ENCODE measurements around the gene BCHE. TPM values are rescaled to one million over a fixed set of nuclear protein-coding genes. Genes with fewer than 3 reads are reported as not detected.

Gene BCHE
- polyA plus RNA-seq, 3 donors from 2014 or later = not detected

DNA sequence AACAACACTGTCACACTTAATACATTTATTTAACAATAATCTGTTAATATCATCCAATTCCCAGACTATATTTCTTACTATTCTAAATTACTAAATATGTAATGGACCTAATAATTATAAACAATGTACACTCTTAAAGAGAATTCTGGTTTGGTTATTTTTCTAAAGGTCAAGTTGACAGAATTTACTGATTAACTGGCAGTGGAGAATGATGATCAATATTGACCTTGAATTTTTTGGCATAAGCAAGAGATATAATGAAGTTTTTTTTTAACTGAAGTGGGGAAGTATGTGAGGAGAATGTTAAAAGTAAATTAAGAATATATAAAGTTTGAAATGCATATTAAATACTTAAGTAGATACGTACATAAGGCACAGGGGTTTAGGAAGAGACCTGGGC lies 33.8 kb downstream of the BCHE start:
- Mint-ChIP-seq H3K4me3 (no peak overlapping the region), H3K36me3 (no peaks in the 10 kb centered on the region), H3K27ac (no peak overlapping the region), H3K27me3 (ENCODE audit: low read depth in 3 of 3) (no peaks in the 10 kb centered on the region), H3K4me1 (no peaks in the 10 kb centered on the region), H3K9me3 (peaks cover 0 to 16% (median 7%) of the 10 kb centered on the region in 6 donors)
- DNase-seq = no peak

GRCh38 chr3:165800970-165801369 lies 36.3 kb downstream of the BCHE start:
- no peak for DNase-seq
- Mint-ChIP-seq H3K36me3 (no peaks in the 10 kb centered on the region), H3K27ac (no peak overlapping the region), H3K4me1 (no peaks in the 10 kb centered on the region), H3K27me3 (ENCODE audit: low read depth in 3 of 3) (no peaks in the 10 kb centered on the region), H3K9me3 (peaks cover 1 to 24% (median 11%) of the 10 kb centered on the region in 6 donors), H3K4me3 (no peak overlapping the region)

GRCh38 chr3:165799026-165799425 lies 38.2 kb downstream of the BCHE start:
- no peaks in the 10 kb centered on the region for H3K27me3 Mint-ChIP-seq (ENCODE audit: low read depth in 3 of 3)
- H3K9me3 Mint-ChIP-seq = peaks cover 1 to 38% (median 15%) of the 10 kb centered on the region in 6 donors
- no peak overlapping the region for H3K4me3 Mint-ChIP-seq
- H3K36me3 Mint-ChIP-seq = no peaks in the 10 kb centered on the region
- H3K27ac Mint-ChIP-seq = no peak overlapping the region
- no peaks in the 10 kb centered on the region for H3K4me1 Mint-ChIP-seq
- no peak for DNase-seq

DNA sequence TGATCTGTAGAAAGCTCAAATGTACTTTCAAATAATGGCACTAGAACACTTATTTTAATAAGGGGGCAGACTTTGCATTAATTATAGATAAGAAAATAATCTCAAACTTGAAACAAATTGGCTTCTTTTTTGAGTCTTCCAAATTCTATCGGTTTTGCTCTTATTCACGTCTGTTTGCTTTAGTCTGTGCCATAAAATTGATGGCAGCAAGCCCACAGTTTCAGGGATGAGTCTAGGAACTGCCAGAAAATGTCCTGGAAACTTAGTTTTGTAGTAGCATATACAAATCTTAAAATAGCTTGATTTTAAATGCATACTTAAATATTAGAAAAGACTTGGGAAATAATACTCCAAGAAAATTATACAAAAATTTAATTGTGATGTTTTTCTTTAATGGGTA lies 39.7 kb downstream of the BCHE start:
- no peaks in the 10 kb centered on the region for H3K27me3 Mint-ChIP-seq (ENCODE audit: low read depth in 3 of 3)
- peaks cover 1 to 44% (median 17%) of the 10 kb centered on the region in 6 donors for H3K9me3 Mint-ChIP-seq
- H3K4me1 Mint-ChIP-seq = no peaks in the 10 kb centered on the region
- no peak for DNase-seq
- H3K4me3 Mint-ChIP-seq = no peak overlapping the region
- no peaks in the 10 kb centered on the region for H3K36me3 Mint-ChIP-seq
- H3K27ac Mint-ChIP-seq = no peak overlapping the region

DNA sequence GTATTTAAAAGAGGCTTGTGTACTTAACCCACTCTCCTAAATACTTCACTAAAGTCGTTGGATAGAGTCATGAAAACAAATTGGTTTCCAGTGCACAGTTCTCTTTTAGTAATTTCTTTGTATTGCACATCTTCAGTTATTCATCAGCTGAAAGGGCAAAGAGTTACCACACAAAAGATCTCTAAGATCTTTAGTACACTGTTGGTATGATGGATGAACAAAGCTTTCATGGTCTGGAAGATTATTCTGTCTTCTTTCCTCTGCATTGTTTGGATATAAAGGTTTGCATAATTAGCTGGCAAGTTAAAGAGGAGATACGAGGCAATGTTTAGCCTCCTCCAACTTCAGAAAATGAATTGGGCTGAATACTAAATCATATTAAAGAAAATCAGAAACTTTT lies 40.5 kb downstream of the BCHE start:
- DNase-seq = no peak
- H3K36me3 Mint-ChIP-seq = no peaks in the 10 kb centered on the region
- peaks cover 1 to 35% (median 16%) of the 10 kb centered on the region in 6 donors for H3K9me3 Mint-ChIP-seq
- no peak overlapping the region for H3K4me3 Mint-ChIP-seq
- no peaks in the 10 kb centered on the region for H3K4me1 Mint-ChIP-seq
- H3K27ac Mint-ChIP-seq = no peak overlapping the region
- no peaks in the 10 kb centered on the region for H3K27me3 Mint-ChIP-seq (ENCODE audit: low read depth in 3 of 3)

- no peaks in the 10 kb centered on the region for H3K27me3 Mint-ChIP-seq (ENCODE audit: low read depth in 3 of 3)
- H3K36me3 Mint-ChIP-seq = peaks cover 0 to 3% (median 0%) of the 10 kb centered on the region in 3 donors
- DNase-seq = no peak
- no peak overlapping the region for H3K27ac Mint-ChIP-seq
- H3K4me3 Mint-ChIP-seq = no peak overlapping the region
- H3K9me3 Mint-ChIP-seq = peaks cover 15 to 40% (median 28%) of the 10 kb centered on the region in 6 donors
- no peaks in the 10 kb centered on the region for H3K4me1 Mint-ChIP-seq
Observed at GRCh38 chr3:165788531-165788930, 48.7 kb downstream of the BCHE start.

GRCh38 chr3:165786013-165786412 lies 51.2 kb downstream of the BCHE start:
- no peak overlapping the region for H3K4me3 Mint-ChIP-seq
- peaks cover 0 to 2% (median 0%) of the 10 kb centered on the region in 3 donors for H3K27me3 Mint-ChIP-seq (ENCODE audit: low read depth in 3 of 3)
- DNase-seq = no peak
- no peak overlapping the region for H3K27ac Mint-ChIP-seq
- no peaks in the 10 kb centered on the region for H3K4me1 Mint-ChIP-seq
- peaks cover 16 to 39% (median 23%) of the 10 kb centered on the region in 6 donors for H3K9me3 Mint-ChIP-seq
- no peaks in the 10 kb centered on the region for H3K36me3 Mint-ChIP-seq

- peaks cover 10 to 36% (median 14%) of the 10 kb centered on the region in 6 donors for H3K9me3 Mint-ChIP-seq
- no peaks in the 10 kb centered on the region for H3K36me3 Mint-ChIP-seq
Observed at GRCh38 chr3:165784337-165784736, 52.9 kb downstream of the BCHE start.

DNA sequence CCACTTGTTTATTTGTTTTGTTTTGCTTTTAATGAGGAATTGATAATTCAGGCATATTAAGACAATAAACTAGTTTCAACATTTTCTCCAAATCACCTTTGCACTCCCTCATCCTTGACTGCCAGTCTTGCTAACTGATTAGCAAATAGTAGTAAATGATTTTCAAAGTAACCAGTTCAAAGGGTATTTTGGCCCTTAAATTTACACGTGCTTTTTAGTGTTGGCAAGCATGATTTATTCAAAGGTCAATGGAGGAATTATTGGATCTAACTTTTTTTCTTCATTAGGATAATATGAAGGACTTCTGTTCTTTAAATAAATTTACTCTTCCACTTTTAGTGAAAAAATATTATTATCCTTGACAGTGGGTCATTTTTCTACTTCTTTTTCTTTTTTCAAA lies 53.8 kb downstream of the BCHE start:
- H3K27ac Mint-ChIP-seq = no peak overlapping the region
- DNase-seq = no peak
- H3K4me1 Mint-ChIP-seq = no peaks in the 10 kb centered on the region
- peaks cover 6 to 37% (median 15%) of the 10 kb centered on the region in 6 donors for H3K9me3 Mint-ChIP-seq
- no peaks in the 10 kb centered on the region for H3K36me3 Mint-ChIP-seq
- H3K4me3 Mint-ChIP-seq = no peak overlapping the region
- H3K27me3 Mint-ChIP-seq (ENCODE audit: low read depth in 3 of 3) = peaks cover 0 to 2% (median 0%) of the 10 kb centered on the region in 3 donors

More at GRCh38 chr3:165784337-165784736, 52.9 kb downstream of the BCHE start:
- H3K4me3 Mint-ChIP-seq = no peak overlapping the region
- H3K27me3 Mint-ChIP-seq (ENCODE audit: low read depth in 3 of 3) = peaks cover 0 to 2% (median 0%) of the 10 kb centered on the region in 3 donors
- DNase-seq = no peak
- no peaks in the 10 kb centered on the region for H3K4me1 Mint-ChIP-seq
- H3K27ac Mint-ChIP-seq = no peak overlapping the region

DNA sequence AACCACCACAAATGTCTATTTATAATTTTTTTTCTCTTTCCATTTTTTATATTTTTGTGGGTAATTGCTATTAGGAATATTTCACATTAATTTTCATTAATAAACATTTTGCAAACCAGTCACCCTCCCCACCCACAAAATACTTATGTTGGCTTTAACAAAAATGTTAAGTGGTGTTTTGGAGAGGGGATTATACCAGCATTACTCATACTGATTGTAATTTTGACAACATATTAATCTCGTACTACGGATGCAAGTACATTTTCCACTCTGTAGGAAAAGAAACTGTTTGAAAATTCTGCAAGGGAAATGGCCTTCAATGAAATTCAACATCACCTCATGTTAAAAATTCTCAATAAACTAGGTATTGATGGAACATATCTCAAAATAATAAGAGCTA lies 58.3 kb downstream of the BCHE start:
- peaks cover 5 to 29% (median 11%) of the 10 kb centered on the region in 6 donors for H3K9me3 Mint-ChIP-seq
- peaks cover 0 to 3% (median 0%) of the 10 kb centered on the region in 3 donors for H3K27me3 Mint-ChIP-seq (ENCODE audit: low read depth in 3 of 3)
- no peak overlapping the region for H3K27ac Mint-ChIP-seq
- no peaks in the 10 kb centered on the region for H3K4me1 Mint-ChIP-seq
- no peak for DNase-seq
- H3K4me3 Mint-ChIP-seq = no peak overlapping the region
- no peaks in the 10 kb centered on the region for H3K36me3 Mint-ChIP-seq

GRCh38 chr3:165778456-165778855 lies 58.8 kb downstream of the BCHE start:
- no peaks in the 10 kb centered on the region for H3K4me1 Mint-ChIP-seq
- peaks cover 5 to 29% (median 11%) of the 10 kb centered on the region in 6 donors for H3K9me3 Mint-ChIP-seq
- H3K36me3 Mint-ChIP-seq = no peaks in the 10 kb centered on the region
- H3K4me3 Mint-ChIP-seq = no peak overlapping the region
- no peak overlapping the region for H3K27ac Mint-ChIP-seq
- peaks cover 0 to 3% (median 0%) of the 10 kb centered on the region in 3 donors for H3K27me3 Mint-ChIP-seq (ENCODE audit: low read depth in 3 of 3)
- DNase-seq = no peak

DNA sequence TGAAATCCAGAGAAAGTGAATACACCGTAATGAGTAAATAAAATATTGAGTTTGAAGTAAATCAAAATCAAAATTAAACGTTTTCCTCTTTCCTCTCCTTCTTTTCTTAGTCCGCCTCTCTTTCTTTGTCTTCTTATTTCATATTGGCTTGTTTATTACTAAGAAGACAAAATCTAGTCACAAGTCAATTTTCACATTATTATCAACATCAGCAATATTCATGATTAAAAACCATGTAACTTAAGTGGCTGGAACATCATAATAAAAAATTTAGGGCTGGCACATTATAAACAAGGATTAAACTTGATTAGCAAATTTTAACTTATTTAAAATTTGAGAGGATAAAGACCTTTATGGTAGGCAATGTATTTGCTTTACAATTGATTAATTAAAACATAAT lies 61.4 kb downstream of the BCHE start:
- Mint-ChIP-seq H3K27me3 (ENCODE audit: low read depth in 3 of 3) (peaks cover 0 to 2% (median 0%) of the 10 kb centered on the region in 3 donors), H3K36me3 (no peaks in the 10 kb centered on the region), H3K27ac (no peak overlapping the region), H3K9me3 (peaks cover 3 to 20% (median 6%) of the 10 kb centered on the region in 6 donors), H3K4me1 (no peaks in the 10 kb centered on the region), H3K4me3 (no peak overlapping the region)
- DNase-seq = no peak

DNA sequence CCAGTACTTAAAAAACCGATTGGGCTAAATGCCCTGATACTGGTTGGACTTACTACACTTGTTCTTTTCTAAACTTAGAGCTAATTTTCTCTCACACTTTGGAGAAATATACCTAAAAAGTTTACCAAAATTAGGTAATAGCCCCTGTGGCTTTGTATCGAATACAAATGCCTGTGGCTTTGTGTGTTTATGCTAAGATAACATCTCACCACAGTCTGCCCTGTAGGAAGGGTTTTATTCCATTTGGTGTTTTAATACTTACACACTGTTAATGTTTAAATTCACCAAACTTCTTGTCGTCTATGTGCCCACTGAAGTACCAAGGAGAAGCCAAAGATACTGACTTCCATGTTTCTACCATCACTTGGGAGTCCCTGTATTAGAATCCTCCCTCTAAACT lies 66.4 kb downstream of the BCHE start:
- Mint-ChIP-seq H3K36me3 (peaks cover 0 to 3% (median 0%) of the 10 kb centered on the region in 3 donors), H3K9me3 (peaks cover 6 to 29% (median 20%) of the 10 kb centered on the region in 6 donors), H3K27me3 (ENCODE audit: low read depth in 3 of 3) (peaks cover 0 to 1% (median 0%) of the 10 kb centered on the region in 3 donors), H3K4me3 (no peak overlapping the region), H3K27ac (no peak overlapping the region), H3K4me1 (no peaks in the 10 kb centered on the region)
- no peak for DNase-seq

DNA sequence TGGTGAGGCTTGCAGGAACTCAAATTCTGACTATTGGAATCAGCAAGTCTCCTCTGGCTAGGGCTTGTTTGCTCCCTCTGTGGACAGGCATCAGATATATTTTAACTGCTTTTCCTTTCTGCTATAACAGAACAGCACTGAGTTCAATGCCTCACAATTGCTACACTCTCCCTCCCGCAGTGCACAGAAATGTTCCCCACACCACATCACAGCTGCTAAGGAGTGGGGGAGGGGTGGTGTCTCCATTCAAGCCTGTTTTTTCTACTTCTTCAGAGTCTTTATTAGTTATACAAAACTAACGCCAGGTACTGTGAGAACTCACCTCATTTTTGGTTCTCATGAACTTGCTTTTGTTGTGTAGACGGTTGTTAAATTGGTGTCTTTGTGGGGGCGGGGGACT lies 68.5 kb downstream of the BCHE start:
- DNase-seq = no peak
- peaks cover 0 to 3% (median 0%) of the 10 kb centered on the region in 3 donors for H3K36me3 Mint-ChIP-seq
- H3K4me3 Mint-ChIP-seq = no peak overlapping the region
- peaks cover 6 to 45% (median 30%) of the 10 kb centered on the region in 6 donors for H3K9me3 Mint-ChIP-seq
- no peaks in the 10 kb centered on the region for H3K4me1 Mint-ChIP-seq
- no peak overlapping the region for H3K27ac Mint-ChIP-seq
- peaks cover 0 to 1% (median 0%) of the 10 kb centered on the region in 3 donors for H3K27me3 Mint-ChIP-seq (ENCODE audit: low read depth in 3 of 3)

- Mint-ChIP-seq H3K4me1 (no peaks in the 10 kb centered on the region), H3K4me3 (no peak overlapping the region), H3K9me3 (peaks cover 6 to 48% (median 20%) of the 10 kb centered on the region in 6 donors), H3K36me3 (peaks cover 0 to 5% (median 0%) of the 10 kb centered on the region in 3 donors), H3K27me3 (ENCODE audit: low read depth in 3 of 3) (no peaks in the 10 kb centered on the region), H3K27ac (no peak overlapping the region)
- DNase-seq = no peak
Observed at GRCh38 chr3:165759041-165759440, 78.2 kb downstream of the BCHE start.
